MCF 10A (cell line): ENCODE measurements around the gene RNF25. TPM values are rescaled to one million over a fixed set of nuclear protein-coding genes. Genes with fewer than 3 reads are reported as not detected.
A peak's percentile ranks its signal among the peaks of the same experiment; 100 is the strongest.

Experiments
- BruUV-seq: library from RNA; stranded (reverse); fragments of 400-500 nt; replicated peaks from 2 replicates; lab custom pipeline; 2021; lab: Mats Ljungman, UMichigan
- CTCF ChIA-PET: fragments of 300-600 bp; sonication (Branson Sonifier 250); formaldehyde crosslinking; extraction: SDS; loops from one replicate; lab custom pipeline; 2021; ENCODE audit warnings: antibody characterized with exemption, inconsistent platforms; lab: Yijun Ruan, JAX
- POLR2A ChIA-PET: fragments of 300-600, 350-650 bp; sonication (Branson Sonifier 250); formaldehyde crosslinking; extraction: SDS; loops from one replicate; lab custom pipeline; 2020; ENCODE audit warnings: antibody characterized with exemption, inconsistent platforms; lab: Yijun Ruan, JAX
- DNase-seq: peaks from one replicate; pipeline ENCODE4 v3.0.0-alpha.2; 2018; ENCODE audit not compliant: unreplicated experiment
- H3K27ac Mint-ChIP-seq: one replicate; pipeline ENCODE4 v1.8.0; 2022; ENCODE audit warnings: mild to moderate bottlenecking, low read depth, mixed read lengths; ENCODE audit not compliant: unreplicated experiment
- H3K27me3 Mint-ChIP-seq: one replicate; pipeline ENCODE4 v1.8.0; 2022; ENCODE audit warnings: mixed read lengths; ENCODE audit not compliant: insufficient read depth, unreplicated experiment
- H3K36me3 Mint-ChIP-seq: one replicate; pipeline ENCODE4 v1.8.0; 2022; ENCODE audit warnings: mild to moderate bottlenecking, moderate library complexity, mixed read lengths; ENCODE audit not compliant: insufficient read depth, unreplicated experiment
- H3K4me1 Mint-ChIP-seq: one replicate; pipeline ENCODE4 v1.8.0; 2022; ENCODE audit warnings: mixed read lengths; ENCODE audit not compliant: insufficient read depth, unreplicated experiment
- H3K4me3 Mint-ChIP-seq: one replicate; pipeline ENCODE4 v1.8.0; 2022; ENCODE audit warnings: mild to moderate bottlenecking, moderate library complexity, mixed read lengths; ENCODE audit not compliant: unreplicated experiment
- H3K9me3 Mint-ChIP-seq: one replicate; pipeline ENCODE4 v1.8.0; 2022; ENCODE audit warnings: mixed read lengths; ENCODE audit not compliant: unreplicated experiment
- CTCF ChIP-seq: fragments of 200-600 bp; IDR thresholded peaks from one replicate; pipeline ENCODE4 v1.8.0; 2022; ENCODE audit warnings: antibody characterized with exemption, mild to moderate bottlenecking; ENCODE audit not compliant: unreplicated experiment
- intact Hi-C: fragments of 100-400 bp; cut with micrococcal nuclease; formaldehyde crosslinking; loops from 2 replicates; pipeline ENCODE4 v1.14.1; 2022
- total RNA-seq: library from RNA; stranded (reverse); gene quantifications from 2 replicates; pipeline ENCODE4 v1.2.3, GENCODE V29; 2022

RNF25 gene
- total RNA-seq, 1 experiment from 2014 or later: 60.8 TPM

- no peak for DNase-seq
- Mint-ChIP-seq H3K27me3 (no peaks in the 10 kb centered on the region), H3K36me3 (peaks cover 26% of the 10 kb centered on the region), H3K9me3 (no peaks in the 10 kb centered on the region), H3K4me1 (peaks cover 27% of the 10 kb centered on the region), H3K4me3 (no peak overlapping the region), H3K27ac (peak overlapping the region; percentile 71)
- intact Hi-C loops: no loop called here
- no TSS peak for BruUV-seq
- no peak for TF ChIP-seq CTCF
- POLR2A ChIA-PET: interaction anchor here (0.7 kb wide), 1 partner anchor 65 kb away, joined by 5 read pairs; no protein-coding TSS in a partner anchor
- CTCF ChIA-PET: interaction anchor here (0.7 to 0.8 kb wide), 3 partner anchors 8 to 1497 kb away, joined by 3 to 4 read pairs (median 3); no protein-coding TSS in a partner anchor
Measured at GRCh38 chr2:218719457-218719856, 47.7 kb upstream of the RNF25 start.

DNA sequence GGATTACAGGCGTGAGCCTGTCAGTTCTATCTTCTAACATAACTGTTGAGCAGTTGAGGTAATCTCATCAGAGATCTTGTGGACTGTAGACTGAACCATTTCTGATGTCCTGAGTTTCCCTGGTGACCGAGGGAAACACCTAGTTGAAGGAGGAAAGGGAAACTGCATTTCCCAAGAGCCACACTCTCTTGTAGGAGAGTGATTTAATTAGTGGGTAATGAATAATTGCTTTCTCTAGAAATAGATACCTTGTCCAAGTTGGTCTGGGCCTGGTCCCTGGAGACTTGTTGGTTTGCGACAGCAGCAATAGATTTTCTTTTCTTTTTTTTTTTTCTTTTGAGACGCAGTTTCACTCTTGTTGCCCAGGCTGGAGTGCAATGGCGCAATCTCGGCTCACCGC lies 46.3 kb upstream of the RNF25 start:
- H3K27ac Mint-ChIP-seq: no peak overlapping the region
- ChIA-PET CTCF (interaction anchor here (0.8 to 1.4 kb wide), 4 partner anchors 11 to 158 kb away, joined by 3 to 4 read pairs (median 4); no protein-coding TSS in a partner anchor), POLR2A (interaction anchor here (1.4 kb wide), 1 partner anchor 13 kb away, joined by 7 read pairs; no protein-coding TSS in a partner anchor)
- BruUV-seq: no TSS peak
- TF ChIP-seq CTCF: no peak
- peaks cover 26% of the 10 kb centered on the region for H3K36me3 Mint-ChIP-seq
- H3K4me3 Mint-ChIP-seq: no peak overlapping the region
- no peaks in the 10 kb centered on the region for H3K27me3 Mint-ChIP-seq
- DNase-seq: no peak
- H3K4me1 Mint-ChIP-seq: peaks cover 31% of the 10 kb centered on the region
- H3K9me3 Mint-ChIP-seq: no peaks in the 10 kb centered on the region
- intact Hi-C loops: no loop called here

DNA sequence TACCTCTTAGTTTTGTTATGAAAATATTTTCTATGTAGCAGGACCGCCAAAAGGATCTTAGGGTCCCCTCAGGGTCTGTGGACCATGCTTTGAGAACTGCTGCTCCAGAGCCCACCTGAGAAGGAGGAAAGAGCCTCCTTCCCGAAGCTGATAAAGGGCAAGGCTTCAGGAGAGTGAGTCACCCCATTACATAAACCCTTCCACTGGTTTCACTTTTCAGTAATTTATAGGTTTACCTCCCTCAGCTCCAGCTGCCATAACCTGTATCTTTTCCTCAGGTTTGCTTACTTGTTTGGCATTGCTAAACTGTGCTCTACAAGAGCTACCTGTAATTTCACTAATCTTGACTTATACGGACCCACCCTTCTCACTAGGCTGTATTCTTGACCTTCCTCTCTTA lies 45.5 kb upstream of the RNF25 start:
- intact Hi-C loops: no loop called here
- Mint-ChIP-seq H3K4me1 (peaks cover 23% of the 10 kb centered on the region), H3K9me3 (no peaks in the 10 kb centered on the region), H3K27me3 (no peaks in the 10 kb centered on the region), H3K4me3 (no peak overlapping the region), H3K27ac (peak overlapping the region; percentile 27), H3K36me3 (peaks cover 26% of the 10 kb centered on the region)
- peak; percentile 52 for DNase-seq
- CTCF ChIA-PET: interaction anchor here (0.6 to 2.2 kb wide), 8 partner anchors 10 to 182 kb away, joined by 3 to 10 read pairs (median 4); no protein-coding TSS in a partner anchor
- BruUV-seq: no TSS peak
- POLR2A ChIA-PET: interaction anchor here (0.8 to 1.4 kb wide), 2 partner anchors 14 to 34 kb away, joined by 3 to 7 read pairs; no protein-coding TSS in a partner anchor
- TF ChIP-seq CTCF: no peak

DNA sequence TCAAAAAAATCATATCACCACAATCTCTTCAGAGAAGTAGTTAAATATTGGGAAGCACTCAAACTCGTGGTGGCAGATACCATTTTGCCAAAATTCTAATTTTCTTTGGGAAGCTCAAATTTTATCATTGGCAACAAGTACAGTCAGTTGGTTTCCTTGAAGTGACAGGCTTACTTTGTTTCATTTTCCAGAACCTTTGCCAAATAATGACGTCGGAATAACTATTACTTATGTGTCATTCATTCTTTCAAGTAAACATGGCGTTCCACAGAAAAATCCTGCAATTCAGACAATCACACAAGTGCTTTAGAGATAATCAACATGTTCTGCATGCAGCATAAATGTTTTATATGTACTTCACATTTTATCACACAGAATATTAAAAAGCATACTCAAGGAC lies 44.3 kb upstream of the RNF25 start:
- Mint-ChIP-seq H3K27me3 (no peaks in the 10 kb centered on the region), H3K36me3 (peaks cover 30% of the 10 kb centered on the region), H3K27ac (no peak overlapping the region), H3K4me1 (peaks cover 27% of the 10 kb centered on the region), H3K9me3 (no peaks in the 10 kb centered on the region), H3K4me3 (no peak overlapping the region)
- intact Hi-C loops: no loop called here
- CTCF ChIA-PET: interaction anchor here (2.2 kb wide), 1 partner anchor 28 kb away, joined by 10 read pairs; no protein-coding TSS in a partner anchor
- no peak for TF ChIP-seq CTCF
- POLR2A ChIA-PET: no interaction called here
- BruUV-seq: no TSS peak
- peak; percentile 9 for DNase-seq
